ENCODE measurements around the gene ATP2B3. TPM values are rescaled to one million over a fixed set of nuclear protein-coding genes. Genes with fewer than 3 reads are reported as not detected.
A peak's percentile ranks its signal among the peaks of the same experiment; 100 is the strongest.

Gene ATP2B3
- polyA plus RNA-seq, 3 donors = 0.01 TPM; not detected in 2

DNA sequence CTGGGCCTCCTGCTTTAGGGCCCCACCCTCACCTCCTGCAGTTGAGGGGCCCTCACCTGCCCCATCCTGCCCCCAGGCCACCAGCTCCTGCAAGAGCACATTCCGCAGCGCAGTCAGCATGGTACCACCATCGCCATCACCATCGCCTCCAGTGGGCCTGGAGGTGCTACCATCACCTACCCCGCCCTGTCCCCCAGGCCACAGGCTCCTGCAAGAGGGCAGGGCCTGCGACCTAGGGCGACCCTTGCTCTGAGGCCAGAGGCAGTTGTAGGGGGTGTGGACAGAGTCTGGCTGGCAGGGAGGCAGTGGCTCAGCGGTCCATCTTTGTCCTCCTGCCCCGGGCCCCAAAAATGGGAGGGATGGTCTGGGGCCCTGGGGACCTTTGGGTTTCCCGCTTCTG, 43.2 kb upstream of the ATP2B3 start:
- Mint-ChIP-seq H3K27me3 (ENCODE audit: low read depth in 3 of 3) (peaks cover 10 to 27% (median 23%) of the 10 kb centered on the region in 3 donors), H3K4me1 (peaks cover 10% of the 10 kb centered on the region), H3K27ac (no peak overlapping the region), H3K9me3 (peaks cover 0 to 5% (median 2%) of the 10 kb centered on the region in 7 donors), H3K36me3 (no peaks in the 10 kb centered on the region), H3K4me3 (no peak overlapping the region)
- no peaks in the 10 kb centered on the region for H3K9me3 ChIP-seq (replicated peaks in 1 of 2; ENCODE audit: control insufficient read depth in 1 of 2, insufficient read depth in 1 of 2, low read length in 2 of 2)
- H3K79me2 ChIP-seq (ENCODE audit: insufficient read depth, low read length) = peaks cover 9% of the 10 kb centered on the region
- peaks cover 6% of the 10 kb centered on the region for H4K20me1 ChIP-seq (ENCODE audit: insufficient read depth, low read length)
- H3K4me1 ChIP-seq (ENCODE audit: control insufficient read depth in 1 of 2, insufficient read depth in 2 of 2, low read length in 2 of 2) = peaks cover 18 to 19% of the 10 kb centered on the region in 2 donors
- no peak overlapping the region for H3K27ac ChIP-seq (ENCODE audit: low read depth in 1 of 2, low read length in 2 of 2)
- no peak overlapping the region for H3K9ac ChIP-seq (ENCODE audit: insufficient read depth, low read length, poor library complexity, severe bottlenecking)
- DNase-seq = no peak
- no peak overlapping the region for H2AFZ ChIP-seq (ENCODE audit: insufficient read depth, low read depth, low read length, poor library complexity, severe bottlenecking)
- WGBS (ENCODE audit: insufficient coverage) = no CpG with 5 or more reads among the region's 10 CpGs
- TF ChIP-seq, protein P1, sequence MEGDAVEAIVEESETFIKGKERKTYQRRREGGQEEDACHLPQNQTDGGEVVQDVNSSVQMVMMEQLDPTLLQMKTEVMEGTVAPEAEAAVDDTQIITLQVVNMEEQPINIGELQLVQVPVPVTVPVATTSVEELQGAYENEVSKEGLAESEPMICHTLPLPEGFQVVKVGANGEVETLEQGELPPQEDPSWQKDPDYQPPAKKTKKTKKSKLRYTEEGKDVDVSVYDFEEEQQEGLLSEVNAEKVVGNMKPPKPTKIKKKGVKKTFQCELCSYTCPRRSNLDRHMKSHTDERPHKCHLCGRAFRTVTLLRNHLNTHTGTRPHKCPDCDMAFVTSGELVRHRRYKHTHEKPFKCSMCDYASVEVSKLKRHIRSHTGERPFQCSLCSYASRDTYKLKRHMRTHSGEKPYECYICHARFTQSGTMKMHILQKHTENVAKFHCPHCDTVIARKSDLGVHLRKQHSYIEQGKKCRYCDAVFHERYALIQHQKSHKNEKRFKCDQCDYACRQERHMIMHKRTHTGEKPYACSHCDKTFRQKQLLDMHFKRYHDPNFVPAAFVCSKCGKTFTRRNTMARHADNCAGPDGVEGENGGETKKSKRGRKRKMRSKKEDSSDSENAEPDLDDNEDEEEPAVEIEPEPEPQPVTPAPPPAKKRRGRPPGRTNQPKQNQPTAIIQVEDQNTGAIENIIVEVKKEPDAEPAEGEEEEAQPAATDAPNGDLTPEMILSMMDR (IDR thresholded peaks at IDR 0.05) = no peak
- no peak overlapping the region for H3K4me3 ChIP-seq (replicated peaks in 1 of 3; ENCODE audit: low read depth in 2 of 3, low read length in 3 of 3)
- H3K4me2 ChIP-seq (replicated peaks; ENCODE audit: extremely low read depth, low read length, poor library complexity, severe bottlenecking) = peak overlapping the region; percentile 11
- intact Hi-C loops (cut with micrococcal nuclease) = loop anchor here (5.0 to 10.0 kb wide), 3 partner anchors 33 to 519 kb away; partner anchors contain the start of gene CCNQ (in 1 of the 2)
- no peaks in the 10 kb centered on the region for H3K36me3 ChIP-seq (replicated peaks in 1 of 2; ENCODE audit: control insufficient read depth in 1 of 2, insufficient read depth in 2 of 2, low read length in 2 of 2)
- H3K27me3 ChIP-seq (ENCODE audit: control insufficient read depth in 2 of 2, insufficient read depth in 2 of 2, low read length in 2 of 2) = peaks cover 0 to 8% of the 10 kb centered on the region in 2 donors

DNA sequence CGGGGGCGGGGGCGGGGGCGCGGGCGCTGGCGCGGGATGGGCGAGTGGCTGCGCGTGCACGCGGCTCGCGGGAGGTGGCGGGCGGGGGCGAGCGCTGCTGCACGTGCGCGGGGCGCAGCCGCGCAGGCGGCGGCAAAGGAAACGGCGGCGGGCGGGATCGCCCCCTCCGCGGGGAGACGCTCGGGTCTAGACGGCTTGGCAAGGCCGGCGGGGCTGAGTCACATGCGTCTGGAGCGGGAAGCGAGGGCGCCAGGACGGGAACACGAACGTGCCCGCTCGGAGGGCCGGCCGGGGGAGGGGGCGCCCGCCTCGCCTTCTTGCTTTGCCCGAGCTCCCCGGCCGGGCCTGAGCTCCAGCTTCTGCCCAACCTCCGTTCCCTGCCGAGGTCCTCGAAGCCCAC, 42.7 kb upstream of the ATP2B3 start:
- H3K4me3 ChIP-seq (replicated peaks in 1 of 3; ENCODE audit: low read depth in 2 of 3, low read length in 3 of 3) = peak overlapping the region in 1 of 3 experiments; percentile 43
- H3K9ac ChIP-seq (ENCODE audit: insufficient read depth, low read length, poor library complexity, severe bottlenecking) = no peak overlapping the region
- peaks cover 3% of the 10 kb centered on the region for H4K20me1 ChIP-seq (ENCODE audit: insufficient read depth, low read length)
- 2% methylated on average over 26 of the region's 59 CpGs for WGBS (ENCODE audit: insufficient coverage)
- H3K36me3 ChIP-seq (replicated peaks in 1 of 2; ENCODE audit: control insufficient read depth in 1 of 2, insufficient read depth in 2 of 2, low read length in 2 of 2) = no peaks in the 10 kb centered on the region
- peak overlapping the region in 1 of 2 donors; percentile 15 for H3K4me3 Mint-ChIP-seq
- H3K27ac Mint-ChIP-seq = no peak overlapping the region
- no peak overlapping the region for H3K27ac ChIP-seq (ENCODE audit: low read depth in 1 of 2, low read length in 2 of 2)
- H3K4me1 Mint-ChIP-seq = peaks cover 7% of the 10 kb centered on the region
- peak; percentile 22 to 46 (median 36) for DNase-seq
- H3K4me2 ChIP-seq (replicated peaks; ENCODE audit: extremely low read depth, low read length, poor library complexity, severe bottlenecking) = peak overlapping the region; percentile 46
- intact Hi-C loops (cut with micrococcal nuclease) = loop anchor here (5.0 to 10.0 kb wide), 3 partner anchors 33 to 520 kb away; partner anchors contain the start of gene CCNQ (in 1 of the 2)
- H3K27me3 ChIP-seq (ENCODE audit: control insufficient read depth in 2 of 2, insufficient read depth in 2 of 2, low read length in 2 of 2) = peaks cover 0 to 8% of the 10 kb centered on the region in 2 donors
- peaks cover 10 to 27% (median 24%) of the 10 kb centered on the region in 3 donors for H3K27me3 Mint-ChIP-seq (ENCODE audit: low read depth in 3 of 3)
- H2AFZ ChIP-seq (ENCODE audit: insufficient read depth, low read depth, low read length, poor library complexity, severe bottlenecking) = peak overlapping the region; percentile 44
- H3K9me3 ChIP-seq (replicated peaks in 1 of 2; ENCODE audit: control insufficient read depth in 1 of 2, insufficient read depth in 1 of 2, low read length in 2 of 2) = no peaks in the 10 kb centered on the region
- TF ChIP-seq, protein P1 (IDR thresholded peaks at IDR 0.05) = no peak
- no peaks in the 10 kb centered on the region for H3K36me3 Mint-ChIP-seq
- H3K4me1 ChIP-seq (ENCODE audit: control insufficient read depth in 1 of 2, insufficient read depth in 2 of 2, low read length in 2 of 2) = peaks cover 13 to 15% of the 10 kb centered on the region in 2 donors
- H3K79me2 ChIP-seq (ENCODE audit: insufficient read depth, low read length) = peaks cover 5% of the 10 kb centered on the region
- peaks cover 0 to 5% (median 2%) of the 10 kb centered on the region in 7 donors for H3K9me3 Mint-ChIP-seq

Data from CD14-positive monocyte (primary cell).